HPDE6-E6E7 (cell line): ENCODE results near the gene CCDC142.

Source experiments
- DNase-seq: peaks from one replicate; pipeline ENCODE4 v3.0.0; 2011; ENCODE audit warnings: missing footprints; ENCODE audit errors: extremely low spot score

CCDC142 gene

DNA sequence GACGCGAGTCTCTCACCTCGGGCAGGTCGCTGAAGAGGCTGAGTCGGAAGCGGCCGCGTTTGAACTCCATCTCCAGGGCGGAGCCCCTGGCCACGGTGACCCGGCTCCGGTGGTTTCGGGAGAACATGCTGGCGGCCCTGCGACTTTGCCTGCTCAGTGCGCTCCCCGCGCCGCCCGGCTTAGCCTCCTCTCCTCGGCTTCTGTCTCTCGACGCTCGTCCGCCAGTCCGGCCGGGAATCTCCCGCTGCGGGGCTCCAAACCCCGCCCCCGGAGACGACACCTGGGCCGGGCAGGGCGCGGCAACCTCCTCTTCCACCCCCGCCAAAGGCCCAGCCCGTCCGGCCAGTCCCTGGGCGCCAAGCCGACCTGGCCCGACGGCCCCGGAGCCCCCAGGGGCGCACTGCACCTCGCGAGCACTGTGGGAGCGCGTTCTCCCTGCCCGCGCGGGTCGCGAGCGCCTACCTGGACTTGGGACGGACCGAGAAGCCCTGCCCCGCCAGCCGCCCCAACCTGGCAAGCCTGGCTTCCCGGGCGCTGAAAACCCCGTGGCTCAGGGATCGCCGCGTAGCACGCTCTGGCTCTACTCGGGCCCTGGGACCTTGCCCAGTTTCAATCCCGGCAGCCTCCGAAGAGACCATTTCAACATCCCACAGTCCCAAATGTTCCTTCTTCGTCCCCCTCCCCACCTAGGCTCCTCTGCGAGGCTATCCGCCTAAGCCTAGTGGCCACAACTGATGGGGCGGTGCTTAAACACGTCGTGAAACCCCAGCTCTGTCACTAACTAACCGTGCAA, 40.9 kb downstream of the CCDC142 start, which contains the start of gene RTKN:
Gene RTKN, minus strand, starts transcription at position 248 of the 793 bp plus-strand sequence. Its CDS starts 121 bp downstream, at position 127.
- DNase-seq: peak; percentile 91

DNA sequence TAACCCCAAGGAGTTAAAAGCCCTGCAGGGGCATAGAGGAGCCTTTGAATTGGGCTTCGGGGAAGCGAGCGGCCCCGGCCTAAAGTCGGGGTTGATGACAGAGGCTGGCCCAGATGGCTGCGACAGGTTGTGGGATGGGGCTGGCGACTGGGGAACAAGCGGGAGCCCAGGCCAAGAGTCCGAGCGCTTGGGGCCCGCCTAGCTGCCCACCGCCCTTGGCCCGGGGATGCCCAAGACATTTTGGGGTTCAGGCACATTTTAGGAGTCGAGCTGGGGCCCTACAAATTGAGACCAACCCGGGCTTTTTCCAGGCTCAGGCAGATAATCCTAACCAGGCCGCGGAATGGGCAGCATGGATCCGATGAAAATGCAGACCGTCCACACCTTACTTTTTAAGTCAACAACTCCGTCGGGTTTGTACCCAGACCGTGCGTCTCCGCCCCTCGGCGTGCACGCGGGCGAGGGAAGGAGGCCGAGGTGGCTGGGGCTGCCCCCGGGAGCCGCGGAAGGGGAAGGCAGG, 41.6 kb downstream of the CCDC142 start:
- no peak for DNase-seq

DNA sequence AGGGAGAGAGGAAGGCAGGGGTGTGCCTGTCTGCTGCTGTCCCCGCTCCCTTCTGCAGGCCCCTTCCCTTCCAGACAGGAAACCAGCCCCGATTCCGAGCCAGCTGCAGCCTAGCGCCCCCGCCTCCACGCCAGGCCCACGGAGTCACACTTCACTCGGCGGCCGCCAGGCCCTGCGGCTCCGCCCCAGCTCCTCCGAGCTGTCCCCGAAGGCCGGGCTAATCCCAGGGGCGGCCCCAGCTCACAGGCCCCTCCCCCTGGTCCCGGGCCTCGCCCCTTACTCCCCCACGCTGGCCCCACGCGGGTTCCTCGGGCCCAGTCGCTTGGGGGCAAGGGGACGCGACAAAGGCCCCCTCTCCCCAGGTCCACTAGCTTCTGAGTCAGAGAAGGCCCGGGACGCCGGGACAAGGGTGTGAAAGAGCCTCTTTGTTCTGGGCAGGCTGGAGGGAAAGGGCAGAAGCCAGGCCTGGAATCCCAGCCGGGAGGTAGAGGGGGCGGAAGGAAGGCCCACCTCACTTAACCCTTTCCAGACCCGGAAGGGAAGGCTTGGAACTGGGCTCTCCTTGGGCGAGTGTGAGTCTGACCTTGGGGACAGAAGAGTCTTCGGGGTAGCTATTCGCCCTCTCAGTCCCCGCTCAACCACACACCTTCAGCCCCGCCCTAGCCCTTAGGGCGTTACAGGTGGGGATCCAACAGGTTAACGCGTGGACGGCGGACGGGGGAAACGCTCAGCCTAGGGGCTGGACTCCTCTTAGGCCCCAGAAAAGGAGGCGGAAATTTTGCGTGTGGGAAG, 42.2 kb downstream of the CCDC142 start:
- DNase-seq: peak; percentile 89

DNA sequence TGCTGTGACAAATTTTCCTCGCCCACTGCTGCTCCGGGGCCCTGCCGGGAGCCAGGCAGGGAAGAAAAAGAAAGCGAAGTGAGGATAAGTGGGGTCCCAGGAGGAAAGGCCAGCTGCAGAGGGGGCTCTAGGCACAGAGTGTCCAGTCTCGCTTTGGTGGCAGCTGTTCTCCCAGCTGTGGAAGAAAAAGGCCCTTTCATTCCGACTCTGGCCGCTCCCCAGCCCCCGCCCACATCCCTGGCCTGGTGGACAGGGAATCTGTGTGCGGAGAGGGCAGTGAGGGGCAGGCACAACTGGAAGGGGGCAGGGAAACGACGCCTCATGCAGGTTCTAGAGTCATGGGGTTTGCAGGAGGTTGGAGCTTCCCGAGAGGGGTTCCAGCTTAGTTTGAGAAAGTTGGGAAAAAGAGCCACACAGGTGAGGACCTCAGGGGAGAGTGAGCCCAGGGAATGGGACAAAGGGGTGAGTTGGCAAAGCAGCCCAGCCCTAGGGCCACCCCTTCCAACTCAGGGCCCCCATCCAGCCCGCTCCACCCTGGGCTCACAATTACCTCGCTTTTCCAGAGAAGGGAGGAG, 42.9 kb downstream of the CCDC142 start:
- no peak for DNase-seq

DNA sequence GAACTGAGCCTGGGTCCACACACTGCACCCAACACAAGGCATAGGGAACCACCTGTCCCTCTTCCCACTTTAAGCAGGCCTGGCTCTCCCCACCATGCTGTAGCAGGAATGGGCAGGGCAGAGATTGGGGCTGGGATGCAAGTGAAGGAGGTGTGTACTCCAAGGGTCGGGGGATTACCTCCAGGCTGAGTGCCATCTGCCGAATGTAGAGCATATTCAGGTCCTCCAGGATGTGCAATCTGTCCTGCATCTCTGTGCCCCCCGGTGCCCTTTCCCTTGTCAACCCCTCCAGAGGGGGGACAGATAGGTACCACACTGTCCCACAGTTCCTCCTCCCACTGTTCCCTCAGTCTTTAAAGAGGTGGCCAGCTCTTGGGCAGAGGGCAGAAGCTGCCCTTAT, 43.4 kb downstream of the CCDC142 start:
- DNase-seq: no peak

DNA sequence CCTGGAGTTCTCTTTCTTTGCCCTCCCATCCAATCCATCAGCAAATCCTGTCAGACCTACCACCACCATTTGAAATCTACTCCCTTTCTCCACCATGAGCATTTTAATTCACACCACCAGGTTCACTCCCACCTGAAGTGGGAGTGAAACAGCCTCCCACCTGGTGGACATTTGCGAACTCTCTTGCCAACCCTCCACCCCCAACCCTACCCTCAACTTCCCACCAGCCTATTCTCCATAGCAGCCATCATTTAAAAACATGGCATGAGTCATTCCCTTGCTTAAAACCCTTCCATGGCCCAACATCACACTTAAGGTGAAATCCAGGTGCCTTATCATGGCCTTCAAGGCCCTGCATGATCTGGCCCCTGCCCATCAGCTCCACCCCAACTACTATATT, 44.5 kb downstream of the CCDC142 start:
- DNase-seq: no peak

DNA sequence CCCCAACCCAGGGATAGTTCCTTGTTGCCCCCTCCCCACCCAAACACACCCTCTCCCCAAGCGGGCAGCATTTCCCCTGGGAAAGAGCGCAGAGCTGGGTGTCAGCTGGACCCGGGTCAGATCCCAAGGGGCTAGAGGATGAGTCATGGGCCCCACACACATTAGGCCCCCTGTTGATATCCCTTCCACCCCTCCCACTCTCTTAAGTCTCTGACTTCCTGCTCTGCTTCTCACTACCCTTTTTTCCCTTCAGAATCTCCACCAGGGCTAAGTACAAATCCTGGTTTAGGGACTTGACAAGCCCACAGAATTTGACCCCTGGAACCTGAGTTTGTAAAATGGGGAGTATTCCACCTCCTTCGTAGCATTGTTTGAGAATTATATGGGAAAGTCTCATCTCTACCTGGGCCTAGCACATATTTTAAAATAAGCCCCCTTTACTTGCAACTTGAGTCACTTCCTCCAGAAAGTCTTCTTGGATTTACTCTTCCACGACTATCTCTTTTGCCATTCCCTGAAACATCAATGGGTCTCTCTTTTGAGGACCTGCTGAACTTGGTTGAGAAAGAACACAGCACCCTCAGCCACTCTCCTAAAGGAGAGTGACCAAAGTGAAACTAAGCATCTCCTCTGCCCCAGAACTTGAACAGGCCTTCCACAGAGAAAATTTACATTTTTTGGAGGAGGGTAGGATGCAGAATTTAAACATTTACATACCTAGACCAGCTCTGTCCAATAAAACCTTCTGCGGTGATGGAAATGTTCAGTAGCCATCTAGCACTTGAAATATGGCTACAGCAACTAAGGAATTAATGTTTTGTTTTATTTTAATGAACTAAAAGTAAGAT, 45.7 kb downstream of the CCDC142 start:
- DNase-seq: no peak

DNA sequence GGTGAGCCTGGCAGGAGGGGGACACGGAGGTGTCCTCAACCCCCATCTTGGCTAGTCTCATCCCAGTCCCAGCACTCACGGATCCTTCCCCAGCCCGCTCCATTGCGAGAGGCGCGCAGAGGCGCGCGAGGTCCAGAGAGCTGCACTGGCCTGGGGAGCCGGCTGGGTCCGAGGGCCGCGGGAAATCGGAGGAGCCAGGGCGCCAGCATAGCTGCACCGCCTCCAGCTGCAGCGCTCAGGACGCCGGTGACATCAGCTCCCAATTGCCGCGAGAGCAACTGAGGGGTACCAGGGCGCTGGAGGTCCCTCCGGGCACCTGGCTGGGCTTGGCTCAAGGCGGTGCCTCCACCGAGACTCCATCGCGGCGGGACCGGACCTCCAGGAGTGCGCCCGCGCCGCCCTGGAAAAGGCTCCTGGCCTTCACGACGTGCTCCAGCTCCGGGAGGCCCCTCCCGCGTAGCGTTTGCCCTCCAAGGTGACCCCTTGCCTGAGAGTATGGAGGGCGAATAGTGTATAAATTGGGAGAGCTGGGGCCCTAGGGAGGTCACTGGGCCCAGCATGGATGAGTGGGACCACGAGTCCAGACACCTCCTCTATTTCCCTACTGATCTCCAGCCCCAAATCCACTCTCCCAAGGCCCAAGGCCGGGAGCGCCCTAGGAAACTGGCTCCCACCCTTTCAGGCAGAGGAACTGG, 46.5 kb downstream of the CCDC142 start:
- no peak for DNase-seq

DNA sequence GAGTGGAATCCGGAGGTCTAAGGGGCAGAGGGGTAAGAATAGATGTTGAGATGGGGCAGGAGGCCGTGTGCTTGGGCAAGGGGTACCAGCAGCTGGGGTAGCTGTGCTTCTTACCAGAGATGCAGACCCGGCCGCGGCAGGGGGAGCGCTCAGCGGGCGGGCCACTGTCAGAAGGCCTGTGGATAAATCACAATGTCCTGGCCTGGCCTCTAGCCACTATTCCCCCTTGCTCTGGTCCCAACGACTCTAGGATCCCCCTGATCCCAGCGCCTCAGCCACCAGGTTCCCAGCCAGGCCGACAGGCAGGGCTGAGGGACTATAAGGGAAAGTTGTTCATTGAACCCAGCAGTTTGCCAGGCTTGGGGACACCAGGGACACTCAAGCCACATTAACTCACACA, 52.3 kb downstream of the CCDC142 start:
- no peak for DNase-seq

DNA sequence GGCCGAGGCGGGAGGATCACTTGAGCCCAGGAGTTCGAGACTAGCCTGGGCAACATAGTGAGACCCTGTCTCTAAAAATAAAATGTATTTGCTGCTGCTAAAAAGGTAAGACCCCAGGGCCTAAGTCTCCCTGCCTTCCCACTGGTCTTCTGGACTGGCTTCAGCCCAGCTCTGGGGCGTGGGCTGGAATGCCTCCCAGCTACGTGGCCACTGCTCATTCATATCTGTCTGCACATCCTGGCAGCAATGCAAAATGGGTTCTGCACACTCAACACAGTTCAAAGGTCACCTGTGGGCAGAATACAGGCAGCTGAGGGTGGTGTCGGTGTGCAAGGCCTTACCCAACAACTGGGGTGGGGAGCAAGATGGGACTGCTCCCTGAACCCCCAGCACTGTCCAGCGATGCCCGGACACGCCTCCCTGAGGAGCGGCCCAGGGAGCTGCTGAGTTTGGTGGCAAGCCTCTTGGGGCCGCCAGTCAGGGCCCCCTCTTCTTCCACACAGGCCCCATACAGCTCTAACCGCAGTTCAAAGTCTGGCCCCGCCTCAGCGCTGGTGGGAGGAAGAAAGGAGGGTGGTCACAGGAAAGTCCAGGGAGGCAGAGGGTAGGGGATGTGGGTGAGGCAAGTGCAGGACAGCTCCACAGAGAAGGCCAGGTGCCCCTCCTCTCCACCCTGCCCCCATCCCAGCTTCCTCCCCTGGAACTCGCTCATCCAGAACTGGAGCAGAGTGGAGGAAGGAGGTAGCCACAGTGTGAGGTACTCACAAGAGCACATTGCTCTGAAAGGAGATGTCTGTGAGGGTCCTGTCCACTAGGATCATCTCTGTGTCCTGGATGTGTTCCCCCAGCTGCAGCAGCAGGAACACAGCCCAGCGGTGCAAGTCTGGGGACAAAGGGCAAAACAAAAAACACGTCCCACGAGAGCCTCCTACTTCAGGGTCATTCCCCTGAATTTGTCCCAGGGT, 53.0 kb downstream of the CCDC142 start:
- DNase-seq: no peak

DNA sequence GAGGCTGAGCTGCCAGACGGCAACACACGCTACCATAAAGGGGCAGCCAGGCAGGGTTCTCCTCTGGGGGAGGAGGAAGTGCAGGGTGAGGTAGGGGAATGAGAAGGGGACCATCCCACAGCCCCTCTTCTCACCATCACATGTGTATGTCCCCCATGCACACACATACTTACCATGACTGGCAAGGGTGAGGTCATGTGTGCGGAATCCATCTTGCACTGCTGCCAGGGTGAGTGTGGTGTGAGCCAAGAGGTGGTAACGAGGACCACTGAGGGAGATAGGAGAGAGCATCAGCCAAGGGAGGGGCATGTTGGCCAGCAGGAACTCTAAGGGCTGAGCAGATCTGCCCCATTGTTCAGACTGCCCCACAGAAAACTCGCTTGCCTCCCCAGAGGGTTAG, 54.1 kb downstream of the CCDC142 start:
- DNase-seq: no peak

DNA sequence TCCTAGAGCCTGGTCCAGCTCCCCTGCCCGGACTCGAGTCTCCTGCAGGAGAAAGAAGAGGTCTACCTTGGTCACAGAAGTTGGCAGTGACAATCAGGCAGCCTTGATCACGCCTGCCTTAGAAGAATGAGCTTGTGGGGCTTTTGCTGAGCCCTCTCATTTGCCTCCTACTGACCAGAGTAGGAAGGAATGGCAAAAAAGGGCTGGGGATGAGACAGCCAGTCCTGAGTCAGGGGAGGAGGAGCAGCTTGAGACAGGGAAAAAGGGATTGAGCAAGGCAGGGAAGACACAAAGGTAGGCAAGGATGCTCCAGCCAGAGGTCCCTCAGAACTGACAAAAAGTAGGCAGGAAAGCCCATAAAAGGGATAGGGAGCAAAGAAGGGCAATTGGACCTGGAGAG, 55.2 kb downstream of the CCDC142 start:
- DNase-seq: no peak

DNA sequence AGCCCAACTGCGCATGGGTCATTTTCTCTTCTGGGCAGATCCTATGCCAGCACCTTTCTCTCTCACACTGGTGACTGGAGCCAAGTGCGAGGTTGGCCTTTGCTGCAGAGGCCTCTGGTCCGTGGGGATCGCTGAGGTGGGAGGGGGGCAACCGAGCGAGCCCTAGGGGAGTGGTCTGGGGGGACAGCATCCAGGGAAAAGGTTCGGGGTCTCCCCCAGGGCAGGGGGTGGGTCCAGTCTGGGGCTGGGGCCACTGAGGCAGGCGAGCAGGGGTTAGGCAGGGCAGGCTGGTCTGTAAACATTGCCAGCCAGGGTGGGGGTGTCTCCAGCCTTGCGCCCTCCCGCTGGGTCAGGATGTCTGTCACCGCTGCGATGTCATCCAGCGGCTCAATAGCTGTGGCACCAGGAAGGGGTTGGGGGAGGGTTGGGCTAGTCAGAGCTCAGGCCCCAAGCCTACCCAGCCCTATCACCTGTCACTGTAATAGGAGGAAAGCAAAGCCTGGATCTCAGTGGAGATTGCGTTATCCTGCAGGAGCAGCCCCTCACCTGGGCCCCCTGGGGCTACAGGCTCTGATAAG, 56.5 kb downstream of the CCDC142 start:
- DNase-seq: no peak

DNA sequence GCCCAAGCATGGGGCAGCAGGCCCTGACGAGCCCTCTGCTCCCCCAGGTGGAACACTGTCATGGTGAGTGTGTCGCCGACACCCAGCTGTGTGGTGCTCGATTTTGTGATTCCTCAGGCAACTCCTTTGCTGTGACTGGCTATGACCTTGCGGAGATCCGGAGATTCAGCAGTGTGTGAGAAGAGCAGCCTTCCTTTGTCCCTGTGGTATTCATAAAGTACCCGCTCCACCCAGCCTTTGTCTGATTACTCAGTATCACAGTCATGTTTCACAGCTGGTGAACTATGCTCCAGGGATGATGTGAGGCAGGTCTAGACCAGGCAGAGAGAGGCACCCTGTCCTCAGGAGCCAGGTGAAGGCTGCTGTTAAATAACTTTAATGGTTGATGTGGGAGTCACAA, 57.3 kb downstream of the CCDC142 start:
- peak; percentile 97 for DNase-seq

DNA sequence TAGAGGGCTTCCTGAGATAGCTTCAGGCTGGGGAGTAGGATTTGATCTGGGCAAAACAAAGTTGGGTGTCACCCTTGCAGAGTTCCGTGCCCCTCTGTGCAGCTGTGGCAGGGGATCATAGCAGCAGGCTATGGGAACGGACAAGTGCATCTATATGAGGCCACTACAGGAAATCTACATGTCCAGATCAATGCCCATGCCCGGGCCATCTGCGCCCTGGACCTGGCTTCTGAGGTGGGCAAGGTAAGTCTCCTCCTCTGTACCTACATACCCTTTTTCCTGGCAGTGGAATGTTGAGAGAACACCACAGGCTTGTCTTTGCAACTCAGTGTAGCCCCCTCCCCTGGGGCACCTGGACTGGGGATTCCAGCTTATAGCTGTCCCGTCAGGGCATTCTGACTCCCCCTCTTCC, 57.8 kb downstream of the CCDC142 start:
- no peak for DNase-seq

DNA sequence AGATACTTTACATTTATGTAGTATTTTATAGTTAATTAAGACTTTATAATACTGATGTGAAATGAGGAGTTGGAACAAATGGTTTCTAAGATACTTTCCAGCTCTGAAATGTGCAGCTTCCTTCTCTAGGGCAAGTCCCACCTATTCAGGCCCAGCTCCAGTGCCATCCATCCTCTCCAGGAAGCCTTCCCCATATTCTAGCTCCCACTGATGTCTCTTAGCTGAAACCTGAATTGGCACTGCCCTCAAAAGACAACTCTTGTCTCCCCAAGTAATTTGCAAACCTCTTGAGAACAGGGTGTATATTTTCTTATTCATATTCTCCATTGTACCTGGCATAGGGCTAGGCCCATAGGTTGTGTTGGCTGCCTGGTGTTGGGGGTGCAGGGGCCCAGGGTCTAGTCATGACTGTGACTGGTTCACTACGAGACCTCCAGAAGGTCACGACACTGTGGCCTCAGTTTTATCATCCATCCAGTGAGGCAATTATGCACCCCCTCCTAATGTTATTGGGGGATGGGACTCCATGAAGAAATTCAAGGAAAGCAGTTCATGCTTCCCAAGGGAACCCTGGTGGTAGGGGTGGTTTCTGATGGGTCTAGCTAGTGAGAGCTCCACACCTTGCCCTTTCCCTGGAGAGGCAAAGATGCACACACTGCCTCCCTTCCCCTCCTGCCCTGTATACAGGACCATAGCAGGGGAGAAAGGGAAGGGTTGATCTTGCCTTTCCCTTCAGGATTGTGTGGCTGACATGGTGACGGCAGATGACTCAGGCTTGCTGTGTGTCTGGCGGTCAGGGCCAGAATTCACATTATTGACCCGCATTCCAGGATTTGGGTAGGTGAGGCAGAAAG, 58.4 kb downstream of the CCDC142 start:
- DNase-seq: no peak
